NCI-H2107 treated with DMSO at 0.1 percent for 48 hours (cell line): ENCODE data around the gene TP53TG5.

Experiments
- DNase-seq: peaks from one replicate; lab custom pipeline; 2025; ENCODE audit not compliant: unreplicated experiment; lab: John Stamatoyannopoulos, UW

The TP53TG5 gene

DNA sequence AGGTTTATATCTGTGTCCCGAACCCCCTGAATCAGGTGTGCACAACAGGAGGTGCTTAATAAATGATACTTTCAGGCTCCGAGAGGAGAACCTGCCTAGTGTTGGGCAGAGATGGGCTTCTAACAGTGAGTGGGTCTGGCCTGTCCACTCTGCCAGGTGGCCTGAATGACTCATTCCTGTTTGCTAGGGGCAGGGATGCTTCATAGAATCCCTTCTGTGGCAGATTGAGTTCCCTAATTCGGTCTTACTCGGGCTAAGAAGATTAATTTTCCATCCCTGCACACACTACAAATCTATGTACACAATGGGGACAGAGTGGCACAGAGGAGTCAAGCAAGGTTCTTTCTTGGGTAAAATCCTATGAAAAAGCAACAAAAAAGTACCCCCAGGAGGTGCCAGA lies 49.7 kb downstream of the TP53TG5 start:
- DNase-seq = no peak

DNA sequence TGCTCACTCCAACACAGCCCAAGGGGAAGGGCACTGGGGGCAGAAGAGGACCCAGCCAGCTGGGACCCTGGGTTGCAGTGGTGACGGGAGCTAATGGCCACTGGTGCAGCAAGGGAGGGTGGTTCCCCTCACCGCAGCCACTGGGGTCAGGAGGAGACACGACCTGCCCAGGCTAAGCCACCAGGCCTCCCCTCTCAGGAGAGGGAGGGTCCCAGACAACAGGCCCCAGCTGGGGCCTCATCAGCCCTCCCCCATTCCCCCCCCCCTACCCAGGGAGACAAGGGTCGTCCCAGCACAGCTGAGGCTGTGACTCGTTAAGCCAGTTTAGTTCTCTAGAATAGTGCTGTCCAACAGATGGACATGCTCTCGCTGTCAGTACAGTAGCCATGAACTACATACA lies 52.8 kb downstream of the TP53TG5 start:
- DNase-seq = no peak

DNA sequence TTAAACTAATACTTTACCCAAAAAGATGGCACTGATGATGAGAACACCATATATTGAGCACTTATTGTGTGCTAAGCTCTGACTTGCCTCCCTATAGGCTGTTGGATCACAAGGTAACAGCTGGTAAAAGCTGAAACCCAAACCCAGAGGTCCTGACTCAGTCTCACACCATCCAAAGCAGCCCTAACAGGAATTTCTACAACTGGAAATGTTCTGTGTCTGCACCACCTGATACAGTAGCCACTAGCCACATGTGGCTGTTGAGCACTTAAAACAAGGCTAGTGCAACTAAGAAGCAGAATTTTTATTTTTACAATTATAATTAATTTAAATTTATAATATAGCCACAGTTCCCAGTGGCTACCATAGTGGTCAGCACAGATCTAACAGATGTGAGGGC lies 54.4 kb downstream of the TP53TG5 start:
- DNase-seq = no peak

DNA sequence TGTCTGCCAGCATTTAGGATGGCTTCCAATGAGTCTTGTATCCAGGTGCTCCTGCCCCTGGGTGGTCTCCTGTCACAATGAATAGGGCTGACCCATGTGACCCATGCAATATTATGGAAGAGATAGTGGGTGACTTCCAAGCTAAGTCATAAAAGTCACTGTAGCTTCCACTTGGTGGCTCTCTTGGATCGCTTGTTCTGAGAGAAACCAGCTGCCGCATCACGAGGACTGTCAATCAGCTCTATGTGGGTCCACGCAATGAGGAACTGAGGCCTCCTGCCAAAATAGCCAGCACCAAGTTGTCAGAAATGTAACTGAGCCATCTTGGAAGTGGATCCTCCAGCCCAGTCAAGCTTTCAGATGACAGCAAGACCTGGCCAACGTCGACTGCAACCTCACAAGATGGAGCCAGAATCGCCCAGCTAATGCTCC lies 55.2 kb downstream of the TP53TG5 start:
- peak; percentile 19 for DNase-seq
